ENCODE results near the gene OCLN.
"Not testable (repeated sequence)": the region's sequence is repeated elsewhere in the genome, so short reads cannot be mapped to it uniquely, and the experiment has no call there.

OCLN gene, protein sequence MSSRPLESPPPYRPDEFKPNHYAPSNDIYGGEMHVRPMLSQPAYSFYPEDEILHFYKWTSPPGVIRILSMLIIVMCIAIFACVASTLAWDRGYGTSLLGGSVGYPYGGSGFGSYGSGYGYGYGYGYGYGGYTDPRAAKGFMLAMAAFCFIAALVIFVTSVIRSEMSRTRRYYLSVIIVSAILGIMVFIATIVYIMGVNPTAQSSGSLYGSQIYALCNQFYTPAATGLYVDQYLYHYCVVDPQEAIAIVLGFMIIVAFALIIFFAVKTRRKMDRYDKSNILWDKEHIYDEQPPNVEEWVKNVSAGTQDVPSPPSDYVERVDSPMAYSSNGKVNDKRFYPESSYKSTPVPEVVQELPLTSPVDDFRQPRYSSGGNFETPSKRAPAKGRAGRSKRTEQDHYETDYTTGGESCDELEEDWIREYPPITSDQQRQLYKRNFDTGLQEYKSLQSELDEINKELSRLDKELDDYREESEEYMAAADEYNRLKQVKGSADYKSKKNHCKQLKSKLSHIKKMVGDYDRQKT

GRCh38 chr5:69492391-69492922 is at the start of gene OCLN:
TSS of gene OCLN (plus strand) at chr5:69492790. CDS start at chr5:69504245, 11,455 bp downstream.
- DNase-seq, result peak; percentile 79
- in situ Hi-C loops (cut with HindIII; ENCODE audit: low pct_ligation_motif_present, low pct_unique_long_range_greater_than_20kb, low sequenced_read_pairs), result no loop called here

- DNase-seq, result no peak
- in situ Hi-C loops (cut with HindIII; ENCODE audit: low pct_ligation_motif_present, low pct_unique_long_range_greater_than_20kb, low sequenced_read_pairs), result no loop called here
Measured at GRCh38 chr5:69444127-69444754, 48.3 kb upstream of the OCLN start.

GRCh38 chr5:69449511-69449910 is 43.1 kb upstream of the OCLN start:
- in situ Hi-C loops (cut with HindIII; ENCODE audit: low pct_ligation_motif_present, low pct_unique_long_range_greater_than_20kb, low sequenced_read_pairs), result no loop called here

DNA sequence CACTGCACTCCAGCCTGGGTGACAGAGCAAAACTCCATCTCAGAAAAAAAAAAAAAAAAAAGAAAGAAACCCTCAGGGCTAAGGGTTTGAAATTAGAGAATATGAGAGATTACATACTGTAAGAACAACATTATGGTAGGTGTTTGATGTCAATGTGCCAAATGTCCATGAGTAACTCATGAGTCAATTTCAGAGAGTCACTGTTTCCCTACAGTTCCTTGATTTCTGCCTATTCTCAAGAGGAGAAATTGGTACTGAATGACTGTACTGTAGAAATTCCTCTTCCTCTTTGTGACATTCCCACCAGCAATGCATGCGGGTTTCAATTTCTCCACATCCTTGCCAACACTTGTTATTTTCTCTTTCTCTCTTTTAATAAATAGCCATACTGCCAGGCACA is 42.5 kb upstream of the OCLN start:
- peak; percentile 50 for DNase-seq
- in situ Hi-C loops (cut with HindIII; ENCODE audit: low pct_ligation_motif_present, low pct_unique_long_range_greater_than_20kb, low sequenced_read_pairs), result no loop called here

More at GRCh38 chr5:69449511-69449910, 43.1 kb upstream of the OCLN start:
- no peak for DNase-seq

DNA sequence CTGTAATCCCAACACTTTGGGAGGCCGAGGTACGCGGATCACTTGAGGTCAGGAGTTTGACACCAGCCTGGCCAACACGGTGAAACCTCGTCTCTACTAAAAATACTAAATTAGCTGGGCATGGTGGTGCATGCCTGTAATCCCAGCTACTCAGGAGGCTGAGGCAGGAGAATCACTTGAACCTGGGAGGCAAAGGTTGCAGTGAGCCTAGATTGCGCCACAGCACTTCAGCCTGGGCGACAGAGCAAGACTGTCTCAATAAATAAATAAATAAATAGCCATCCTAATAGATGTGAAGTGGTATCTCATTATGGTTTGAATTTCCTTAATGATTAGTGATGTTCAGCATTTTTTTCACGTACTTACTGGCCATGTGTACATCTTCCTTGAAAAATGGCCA is 42.1 kb upstream of the OCLN start:
- in situ Hi-C loops (cut with HindIII; ENCODE audit: low pct_ligation_motif_present, low pct_unique_long_range_greater_than_20kb, low sequenced_read_pairs); DNase-seq: not testable (repeated sequence)

DNA sequence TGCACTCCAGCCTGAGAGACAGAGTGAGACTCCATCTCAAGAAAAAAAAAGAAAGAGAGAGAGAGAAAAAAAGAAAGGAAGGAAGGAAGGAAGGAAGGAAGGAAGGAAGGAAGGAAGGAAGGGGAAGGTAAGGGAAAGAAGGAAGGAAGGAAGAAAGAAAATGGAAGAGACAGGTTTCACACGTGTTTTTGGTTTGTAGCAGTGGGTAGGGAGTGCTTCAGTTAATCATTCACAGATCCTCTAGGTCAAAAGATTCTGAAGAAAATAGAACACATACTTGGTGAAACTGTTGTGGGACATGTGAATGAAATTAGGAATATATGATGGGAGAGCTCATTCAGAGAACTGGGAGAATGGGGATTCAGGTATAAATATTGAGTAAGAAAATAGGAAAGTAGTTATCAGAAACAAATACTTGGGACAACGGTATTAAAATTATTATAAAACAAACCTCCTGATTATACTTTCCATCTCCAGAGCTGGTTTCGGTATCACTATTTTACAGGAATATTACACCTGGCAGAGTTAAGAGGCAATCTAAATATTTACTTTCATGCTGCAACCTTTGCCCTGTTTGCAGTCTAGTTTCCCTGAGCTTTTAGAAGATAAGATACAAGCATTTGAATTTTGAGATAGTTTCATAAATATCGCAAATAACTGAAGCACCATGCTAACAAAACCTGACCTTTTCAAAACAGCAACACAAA is 40.5 kb upstream of the OCLN start:
- in situ Hi-C loops (cut with HindIII; ENCODE audit: low pct_ligation_motif_present, low pct_unique_long_range_greater_than_20kb, low sequenced_read_pairs), result no loop called here
- no peak for DNase-seq

- DNase-seq; in situ Hi-C loops (cut with HindIII; ENCODE audit: low pct_ligation_motif_present, low pct_unique_long_range_greater_than_20kb, low sequenced_read_pairs): not testable (repeated sequence)
Measured at GRCh38 chr5:69453487-69453886, 39.1 kb upstream of the OCLN start.

GRCh38 chr5:69454460-69455249 is 37.9 kb upstream of the OCLN start:
- in situ Hi-C loops (cut with HindIII; ENCODE audit: low pct_ligation_motif_present, low pct_unique_long_range_greater_than_20kb, low sequenced_read_pairs), result no loop called here
- DNase-seq, result no peak

DNA sequence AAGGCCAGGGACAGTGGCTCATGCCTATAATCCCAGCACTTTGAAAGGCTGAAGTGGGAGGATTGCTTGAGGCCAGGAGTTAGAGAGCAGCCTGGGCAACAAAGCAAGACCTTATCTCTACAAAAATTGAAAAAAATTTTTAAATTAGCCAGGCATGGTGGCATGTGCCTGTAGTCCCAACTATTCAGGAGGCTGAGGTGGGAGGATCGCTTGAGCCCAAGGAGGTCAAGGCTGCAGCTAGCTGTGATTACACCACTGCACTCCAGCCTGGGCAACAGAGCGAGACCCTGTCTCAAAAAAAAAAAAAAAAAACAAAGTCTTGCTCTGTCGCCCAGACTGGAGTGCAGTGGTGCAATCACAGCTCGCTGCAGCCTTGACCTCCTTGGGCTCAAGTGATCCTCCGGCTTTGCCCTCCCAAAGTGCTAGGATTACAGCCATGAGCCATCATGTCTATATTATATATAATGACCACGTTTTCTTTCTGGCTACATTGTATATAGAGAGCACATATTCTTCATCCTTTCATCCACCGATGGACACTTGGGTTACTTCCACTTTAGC is 37.1 kb upstream of the OCLN start:
- DNase-seq; in situ Hi-C loops (cut with HindIII; ENCODE audit: low pct_ligation_motif_present, low pct_unique_long_range_greater_than_20kb, low sequenced_read_pairs): not testable (repeated sequence)

DNA sequence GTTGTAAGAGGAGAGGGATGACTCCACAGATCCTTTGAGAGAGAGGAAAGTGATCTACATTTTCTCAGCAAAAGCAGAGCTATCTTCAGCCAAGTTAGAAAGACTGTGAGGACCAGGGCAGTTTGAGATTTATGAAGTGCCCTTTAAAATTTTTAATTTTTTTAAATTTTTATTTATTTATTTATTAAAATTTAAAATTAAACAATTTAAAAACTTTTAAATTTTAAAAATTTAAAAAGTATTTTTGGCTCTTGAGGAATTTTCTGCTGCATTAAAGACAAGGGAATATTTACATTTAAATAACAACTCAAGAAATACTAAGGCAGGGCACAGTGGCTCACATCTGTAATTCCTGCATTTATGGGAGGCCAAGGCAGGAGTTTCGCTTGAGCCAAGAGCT is 30.4 kb upstream of the OCLN start:
- DNase-seq, result no peak
- in situ Hi-C loops (cut with HindIII; ENCODE audit: low pct_ligation_motif_present, low pct_unique_long_range_greater_than_20kb, low sequenced_read_pairs), result no loop called here

- DNase-seq; in situ Hi-C loops (cut with HindIII; ENCODE audit: low pct_ligation_motif_present, low pct_unique_long_range_greater_than_20kb, low sequenced_read_pairs): not testable (repeated sequence)
Measured at GRCh38 chr5:69466375-69466774, 26.2 kb upstream of the OCLN start.

DNA sequence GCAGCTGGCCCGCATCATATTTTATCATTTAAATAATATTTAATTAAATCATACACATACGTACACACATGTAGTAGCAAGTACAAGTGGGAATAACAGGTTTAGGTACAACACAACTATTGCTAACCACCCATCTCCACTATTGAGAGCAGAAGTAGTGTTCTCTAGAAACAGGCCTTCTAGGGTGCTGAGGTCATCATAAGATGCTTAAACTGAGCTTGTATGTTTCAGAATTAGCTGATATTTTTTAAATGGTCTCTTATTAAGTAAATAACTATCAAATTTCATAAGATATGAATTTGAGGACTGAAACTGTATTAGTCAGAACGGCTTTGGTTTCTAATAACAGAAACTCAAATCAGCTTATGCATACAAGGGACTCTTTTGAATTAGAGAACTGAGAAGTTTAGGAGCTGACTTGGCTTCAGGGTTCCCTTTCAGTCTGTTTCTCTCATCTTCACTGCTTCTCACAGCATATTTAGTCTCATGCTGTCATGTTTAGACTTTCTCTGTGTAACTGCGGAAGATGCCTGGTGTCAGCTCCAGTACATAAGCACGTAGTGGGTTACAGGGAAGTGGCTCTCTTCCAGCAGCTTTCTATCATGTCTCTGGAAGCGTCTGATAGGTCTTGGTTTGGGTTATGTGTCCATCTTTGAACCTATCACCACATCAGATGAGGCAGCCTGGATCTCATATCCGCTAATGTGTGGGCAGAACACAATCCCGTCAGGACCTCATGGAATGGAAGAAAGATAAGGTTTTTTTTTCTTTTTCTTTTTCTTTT is 25.0 kb upstream of the OCLN start:
- no peak for DNase-seq
- in situ Hi-C loops (cut with HindIII; ENCODE audit: low pct_ligation_motif_present, low pct_unique_long_range_greater_than_20kb, low sequenced_read_pairs), result no loop called here

DNA sequence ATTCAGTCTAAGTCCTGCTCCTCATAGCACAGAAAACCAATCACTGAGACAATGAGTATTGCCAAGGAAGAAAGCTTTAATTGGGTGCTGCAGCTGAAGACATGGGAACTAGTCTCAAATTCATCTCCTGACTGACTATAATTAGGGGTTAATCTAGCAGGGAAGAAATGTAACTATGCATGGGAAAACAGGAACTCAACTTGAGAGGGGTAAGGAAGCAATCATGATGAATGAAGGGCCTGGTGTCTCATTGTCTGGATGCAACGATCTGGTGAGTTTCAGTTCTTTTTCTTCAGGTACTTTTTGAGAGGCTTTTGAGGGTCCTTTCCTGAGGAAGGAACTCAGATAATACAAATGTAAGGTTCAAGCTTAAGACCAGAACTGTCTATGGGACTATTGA is 24.0 kb upstream of the OCLN start:
- in situ Hi-C loops (cut with HindIII; ENCODE audit: low pct_ligation_motif_present, low pct_unique_long_range_greater_than_20kb, low sequenced_read_pairs), result no loop called here
- no peak for DNase-seq

DNA sequence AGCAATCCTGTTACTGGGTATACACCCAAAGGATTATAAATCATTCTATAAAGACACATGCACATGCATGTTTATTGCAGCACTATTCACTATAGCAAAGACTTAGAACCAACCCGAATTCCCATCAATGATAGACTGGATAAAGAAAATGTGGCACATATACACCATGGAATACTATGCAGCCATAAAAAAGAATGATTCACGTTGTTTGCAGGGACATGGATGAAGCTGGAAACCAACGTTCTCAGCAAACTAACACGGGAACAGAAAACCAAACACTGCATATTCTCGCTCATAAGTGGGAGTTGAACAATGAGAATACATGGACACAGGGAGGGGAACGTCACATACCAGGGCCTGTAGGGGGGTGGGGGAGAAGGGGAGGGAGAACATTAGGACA is 21.1 kb upstream of the OCLN start:
- in situ Hi-C loops (cut with HindIII; ENCODE audit: low pct_ligation_motif_present, low pct_unique_long_range_greater_than_20kb, low sequenced_read_pairs); DNase-seq: not testable (repeated sequence)

DNA sequence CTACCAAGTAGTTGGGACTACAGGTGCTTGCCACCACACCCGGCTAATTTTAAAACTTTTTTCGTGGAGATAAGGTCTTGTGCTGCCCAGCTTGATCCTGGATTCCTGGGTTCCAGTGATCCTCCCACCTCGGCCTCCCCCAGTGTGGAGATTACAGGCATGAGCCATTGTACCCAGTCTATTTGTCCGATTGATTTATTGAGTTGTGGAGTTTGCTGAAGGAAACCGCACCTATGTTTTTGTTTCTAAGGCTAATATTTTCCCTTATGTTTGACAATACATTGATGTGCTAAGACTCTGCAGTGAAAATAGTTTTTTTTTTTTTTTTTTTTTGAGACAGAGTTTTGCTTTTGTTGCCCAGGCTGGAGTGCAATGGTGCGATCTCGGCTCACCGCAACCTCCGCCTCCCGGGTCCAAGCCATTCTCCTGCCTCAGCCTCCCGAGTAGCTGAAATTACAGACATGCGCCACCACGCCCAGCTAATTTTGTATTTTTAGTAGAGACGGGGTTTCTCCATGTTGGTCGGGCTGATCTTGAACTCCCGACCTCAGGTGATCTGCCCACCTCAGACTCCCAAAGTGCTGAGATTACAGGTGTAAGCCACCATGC is 20.0 kb upstream of the OCLN start:
- in situ Hi-C loops (cut with HindIII; ENCODE audit: low pct_ligation_motif_present, low pct_unique_long_range_greater_than_20kb, low sequenced_read_pairs); DNase-seq: not testable (repeated sequence)

DNA sequence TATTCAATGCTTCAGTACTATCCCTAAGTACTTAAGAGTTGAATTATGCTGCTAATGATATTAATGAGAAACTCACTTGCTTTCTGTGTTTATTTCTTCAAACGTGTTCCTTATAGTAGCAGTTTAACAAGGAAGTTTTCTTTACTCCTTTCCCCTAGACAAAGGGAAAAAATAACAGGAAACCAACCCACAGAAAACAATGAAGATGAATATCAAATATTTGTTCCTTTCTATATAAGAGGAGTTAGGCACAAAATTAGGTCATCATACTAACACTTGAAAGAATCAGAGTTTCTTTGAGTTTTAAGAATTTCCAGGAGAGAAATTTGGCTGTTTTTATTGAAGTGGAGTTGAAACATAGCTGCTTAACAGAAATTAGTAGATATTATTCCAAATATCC is 15.4 kb upstream of the OCLN start:
- in situ Hi-C loops (cut with HindIII; ENCODE audit: low pct_ligation_motif_present, low pct_unique_long_range_greater_than_20kb, low sequenced_read_pairs), result no loop called here

DNA sequence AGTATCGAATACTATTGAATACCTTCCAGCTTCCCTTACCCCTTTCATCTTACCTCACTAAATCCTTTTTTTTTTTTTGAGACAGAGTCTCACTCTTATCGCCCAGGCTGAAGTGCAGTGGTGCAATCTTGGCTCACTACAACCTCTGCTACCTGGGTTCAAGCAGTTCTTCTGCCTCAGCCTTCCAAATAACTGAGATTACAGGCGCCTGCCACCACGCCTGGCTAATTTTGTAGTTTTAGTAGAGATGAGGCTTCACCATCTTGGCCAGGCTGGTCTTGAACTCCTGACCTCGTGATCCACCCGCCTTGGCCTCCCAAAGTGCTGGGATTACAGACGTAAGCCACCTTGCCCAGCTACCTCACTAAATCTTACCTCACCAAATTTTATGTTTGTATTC is 14.3 kb upstream of the OCLN start:
- DNase-seq; in situ Hi-C loops (cut with HindIII; ENCODE audit: low pct_ligation_motif_present, low pct_unique_long_range_greater_than_20kb, low sequenced_read_pairs): not testable (repeated sequence)

More for the DNA sequence above, 15.4 kb upstream of the OCLN start:
- no peak for DNase-seq
